ENCODE measurements around the gene HOXC9. TPM values are rescaled to one million over a fixed set of nuclear protein-coding genes. Genes with fewer than 3 reads are reported as not detected.
A peak's percentile ranks its signal among the peaks of the same experiment; 100 is the strongest.

HOXC9 gene
- total RNA-seq, 4 donors from 2014 or later = 1.7 to 13.2 (median 1.9) TPM; not detected in 1

- Histone ChIP-seq H3K27me3 (peaks cover 0 to 8% of the 10 kb centered on the region in 2 donors), H3K27ac (peak overlapping the region; percentile 40 to 94 (median 43))
Observed at GRCh38 chr12:54026640-54027441, 26.9 kb downstream of the HOXC9 start.

GRCh38 chr12:54027442-54027786, 27.5 kb downstream of the HOXC9 start:
- DNase-seq = no peak
- Histone ChIP-seq H3K27ac (peak overlapping the region; percentile 1 to 94 (median 32)), H3K27me3 (peaks cover 0 to 8% of the 10 kb centered on the region in 2 donors), H3K4me3 (peak overlapping the region in 1 of 4 donors; percentile 48), H3K4me1 (peaks cover 0 to 38% (median 0%) of the 10 kb centered on the region in 4 donors), H3K9me3 (no peaks in the 10 kb centered on the region), H3K36me3 (no peaks in the 10 kb centered on the region)
- TF ChIP-seq CTCF (IDR thresholded peaks at IDR 0.05) = no peak
- no peak for TF ChIP-seq POLR2A (IDR thresholded peaks at IDR 0.05)

More at GRCh38 chr12:54026640-54027441, 26.9 kb downstream of the HOXC9 start:
- DNase-seq = no peak
- no peak for TF ChIP-seq CTCF (IDR thresholded peaks at IDR 0.05)
- no peak for TF ChIP-seq POLR2A (IDR thresholded peaks at IDR 0.05)
- no peaks in the 10 kb centered on the region for H3K9me3 ChIP-seq
- peaks cover 0 to 33% (median 0%) of the 10 kb centered on the region in 4 donors for H3K4me1 ChIP-seq
- peak overlapping the region in 1 of 4 donors; percentile 18 for H3K4me3 ChIP-seq
- no peaks in the 10 kb centered on the region for H3K36me3 ChIP-seq

- no peak for DNase-seq
- Histone ChIP-seq H3K4me1 (peaks cover 0 to 44% (median 2%) of the 10 kb centered on the region in 4 donors), H3K36me3 (no peaks in the 10 kb centered on the region), H3K27ac (peak within 1 kb of the TSS; percentile 1 to 94 (median 47)), H3K27me3 (peaks cover 0 to 13% of the 10 kb centered on the region in 2 donors), H3K9me3 (peaks cover 0 to 4% (median 0%) of the 10 kb centered on the region in 4 donors), H3K4me3 (peak within 1 kb of the TSS in 3 of 4 donors; percentile 9 to 48 (median 32))
- TF ChIP-seq POLR2A (IDR thresholded peaks at IDR 0.05) (no peak), CTCF (IDR thresholded peaks at IDR 0.05) (no peak)
Observed at GRCh38 chr12:54028314-54029201, 28.6 kb downstream of the HOXC9 start, which contains the start of gene HOXC6. Gene HOXC6, plus strand, starts transcription at chr12:54028440. Its CDS starts 82 bp downstream, at chr12:54028522.

- DNase-seq = peak in 1 of 3 donors; percentile 46
- no peak for TF ChIP-seq CTCF (IDR thresholded peaks at IDR 0.05)
- no peak for TF ChIP-seq POLR2A (IDR thresholded peaks at IDR 0.05)
- no peaks in the 10 kb centered on the region for H3K36me3 ChIP-seq
- peak overlapping the region in 3 of 4 donors; percentile 46 to 94 (median 74) for H3K27ac ChIP-seq
- peaks cover 0 to 13% of the 10 kb centered on the region in 2 donors for H3K27me3 ChIP-seq
- H3K4me1 ChIP-seq = peaks cover 0 to 44% (median 9%) of the 10 kb centered on the region in 4 donors
- H3K4me3 ChIP-seq = peak overlapping the region in 2 of 4 donors; percentile 32 to 48
- H3K9me3 ChIP-seq = peaks cover 0 to 4% (median 0%) of the 10 kb centered on the region in 4 donors
Observed at GRCh38 chr12:54029529-54030441, 29.8 kb downstream of the HOXC9 start.
